Mesodermal cell (in vitro differentiated cells): ENCODE measurements around the gene DENND2A.
A peak's percentile ranks its signal among the peaks of the same experiment; 100 is the strongest.
"Not testable (repeated sequence)": the region's sequence is repeated elsewhere in the genome, so short reads cannot be mapped to it uniquely, and the experiment has no call there.

ENCODE experiments used
- H3K27ac ChIP-seq: 2 replicates; pipeline ENCODE4 v1.7.0; 2013; ENCODE audit warnings: mild to moderate bottlenecking, low read depth, low read length, moderate library complexity; ENCODE audit not compliant: severe bottlenecking
- H3K36me3 ChIP-seq: 2 replicates; pipeline ENCODE4 v1.7.1; 2013; ENCODE audit warnings: mild to moderate bottlenecking, low read length, moderate library complexity; ENCODE audit not compliant: control insufficient read depth, insufficient read depth
- H3K4me1 ChIP-seq: one replicate; pipeline ENCODE4 v1.7.1; 2013; ENCODE audit warnings: mild to moderate bottlenecking, low read length; ENCODE audit not compliant: insufficient read depth, control insufficient read depth, poor library complexity, severe bottlenecking
- H3K4me3 ChIP-seq: 2 replicates; pipeline ENCODE4 v1.7.0; 2013; ENCODE audit warnings: low read length, control low read depth, mild to moderate bottlenecking; ENCODE audit not compliant: insufficient read depth, poor library complexity, severe bottlenecking; ENCODE audit errors: extremely low read depth
- H3K9me3 ChIP-seq: 2 replicates; pipeline ENCODE4 v1.7.1; 2013; ENCODE audit warnings: mild to moderate bottlenecking, low read length, moderate library complexity; ENCODE audit not compliant: control insufficient read depth
- WGBS, 2 experiments: methylation state at CpG; one replicate each; pipeline ENCODE4 v1.1.5; 2013; ENCODE audit warnings: missing lambda C conversion rate in 2 of 2; ENCODE audit not compliant: insufficient coverage in 2 of 2; 5-methylcytosine and 5-hydroxymethylcytosine counted together

Gene DENND2A

DNA sequence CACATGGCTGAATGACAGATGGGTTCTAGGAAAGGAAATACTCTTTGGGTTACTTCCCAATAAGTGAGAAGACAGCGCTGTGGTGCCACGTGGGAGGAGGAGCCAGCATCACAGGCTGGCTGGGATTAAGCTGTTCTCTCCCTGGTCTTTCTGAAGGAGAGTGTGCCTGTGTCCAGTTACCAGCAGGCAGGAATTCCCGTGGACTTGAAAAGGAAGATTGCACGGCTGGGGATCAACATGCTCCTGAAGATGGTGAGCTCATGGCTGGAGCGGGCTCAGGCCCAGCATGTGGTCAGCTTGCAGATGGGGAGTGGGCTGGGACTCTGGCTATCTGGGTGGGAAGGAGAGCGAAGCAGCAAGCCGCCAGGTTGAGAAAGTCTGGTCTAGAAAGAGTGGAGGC lies 40.3 kb upstream of the DENND2A start:
- H3K4me3 ChIP-seq = no peak overlapping the region
- no peak overlapping the region for H3K27ac ChIP-seq
- peaks cover 6% of the 10 kb centered on the region for H3K4me1 ChIP-seq
- H3K9me3 ChIP-seq = no peaks in the 10 kb centered on the region
- H3K36me3 ChIP-seq = peaks cover 5% of the 10 kb centered on the region
- WGBS, 2 experiments = 89 to 97% methylated on average over 7 of the region's 7 CpGs

DNA sequence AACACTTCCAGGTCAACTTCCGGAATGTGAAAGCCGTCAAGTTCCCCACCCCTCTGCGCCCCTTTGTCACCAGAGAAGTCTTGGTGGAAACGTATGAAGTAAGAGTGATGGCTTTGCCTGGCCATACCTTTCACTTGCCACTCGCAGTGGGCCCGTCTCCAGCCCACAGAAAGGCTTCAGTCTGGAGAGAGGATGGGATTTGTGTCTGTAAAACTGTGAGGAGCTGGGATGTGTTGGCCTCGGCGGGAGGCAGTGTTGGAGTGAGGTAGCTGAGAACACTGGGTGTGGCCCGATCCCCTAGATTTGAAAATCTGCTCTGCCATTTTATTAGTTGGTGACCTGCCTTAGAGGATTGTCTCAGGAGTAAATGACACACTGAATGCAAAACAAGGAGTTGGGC lies 38.6 kb upstream of the DENND2A start:
- H3K9me3 ChIP-seq = no peaks in the 10 kb centered on the region
- H3K36me3 ChIP-seq = peaks cover 5% of the 10 kb centered on the region
- no peak overlapping the region for H3K27ac ChIP-seq
- H3K4me1 ChIP-seq = peaks cover 6% of the 10 kb centered on the region
- 95 to 100% methylated on average over 3 to 8 of the region's 9 CpGs for WGBS, 2 experiments
- no peak overlapping the region for H3K4me3 ChIP-seq

DNA sequence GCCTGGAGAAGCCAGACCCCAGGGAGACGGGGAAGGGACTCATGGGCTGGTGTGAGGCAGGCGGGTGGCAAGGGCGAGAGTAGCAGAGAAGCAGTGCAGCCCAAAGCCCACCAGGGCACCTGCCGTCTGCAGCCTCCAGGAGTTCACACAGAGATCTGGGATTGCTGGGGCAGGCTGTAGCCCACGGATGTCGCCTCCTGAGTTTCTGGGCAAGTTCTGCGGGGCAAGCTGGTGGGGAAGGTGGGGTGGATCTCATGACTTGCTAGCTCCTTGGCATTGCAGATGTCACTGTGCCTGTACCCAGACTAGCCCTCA lies 38.2 kb upstream of the DENND2A start:
- Histone ChIP-seq H3K4me1 (peaks cover 6% of the 10 kb centered on the region), H3K9me3 (no peaks in the 10 kb centered on the region), H3K36me3 (peaks cover 5% of the 10 kb centered on the region), H3K27ac (no peak overlapping the region), H3K4me3 (no peak overlapping the region)
- WGBS, 2 experiments = 87 to 92% methylated on average over 4 to 6 of the region's 7 CpGs

DNA sequence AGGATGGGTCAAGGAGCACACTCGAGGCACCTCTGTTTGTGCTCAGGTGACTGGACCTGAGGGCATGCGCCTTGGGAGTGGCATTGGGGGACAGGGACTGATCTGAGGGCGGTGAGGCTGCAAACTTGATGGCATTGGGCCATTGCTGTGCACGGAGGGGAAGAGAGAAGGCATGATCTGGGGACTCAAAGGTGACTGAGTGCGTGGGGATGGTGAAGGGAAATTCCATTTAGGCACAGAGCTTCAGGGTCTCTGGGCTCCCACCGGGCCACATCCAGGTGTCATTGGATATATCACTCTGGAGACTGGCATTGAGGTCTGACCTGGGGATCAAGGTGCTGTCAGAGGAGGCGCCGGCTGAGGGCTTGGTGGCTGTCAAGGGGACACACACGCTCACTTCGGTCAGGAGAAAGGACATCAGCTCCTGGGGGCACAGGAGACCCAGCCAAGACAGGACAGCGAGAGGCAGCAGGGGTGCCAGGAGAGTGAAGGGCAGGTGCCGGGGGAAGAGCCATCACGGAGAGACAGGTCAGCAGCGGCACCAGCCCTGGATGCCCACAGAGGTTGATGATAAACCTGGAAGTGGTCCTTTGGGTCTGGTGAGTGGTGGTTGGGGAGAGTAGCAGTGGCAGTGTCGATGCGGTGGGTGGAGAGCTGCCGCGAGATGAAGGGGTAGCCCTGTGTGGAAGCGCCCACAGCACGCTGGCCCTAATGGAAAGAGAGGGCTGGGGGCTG lies 37.6 kb upstream of the DENND2A start:
- H3K27ac ChIP-seq = no peak overlapping the region
- peaks cover 5% of the 10 kb centered on the region for H3K36me3 ChIP-seq
- WGBS, 2 experiments = 91 to 93% methylated on average over 20 of the region's 20 CpGs
- no peaks in the 10 kb centered on the region for H3K9me3 ChIP-seq
- no peak overlapping the region for H3K4me3 ChIP-seq
- H3K4me1 ChIP-seq = peaks cover 2% of the 10 kb centered on the region

DNA sequence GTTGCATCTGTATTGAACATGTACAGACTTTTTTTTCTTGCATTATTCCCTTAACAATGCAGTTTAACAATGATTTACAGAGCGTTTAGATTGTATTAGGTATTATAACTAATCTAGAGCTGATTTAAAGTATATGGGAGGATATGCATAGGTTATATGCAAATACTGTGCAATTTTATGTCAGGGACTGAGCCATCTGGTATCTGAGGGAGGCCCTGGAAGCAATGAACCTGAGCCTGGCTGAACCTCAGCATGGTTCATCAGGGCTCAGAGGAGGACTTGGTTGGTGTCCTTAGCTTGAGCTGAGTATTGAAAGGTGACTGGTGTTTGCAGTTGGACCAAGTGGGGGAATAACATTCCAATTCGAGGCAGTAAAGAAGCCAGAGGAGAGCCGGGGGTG lies 36.9 kb upstream of the DENND2A start:
- H3K4me3 ChIP-seq = no peak overlapping the region
- peaks cover 5% of the 10 kb centered on the region for H3K36me3 ChIP-seq
- no peaks in the 10 kb centered on the region for H3K4me1 ChIP-seq
- no peak overlapping the region for H3K27ac ChIP-seq
- WGBS, 2 experiments = 85 to 87% methylated on average over 2 to 3 of the region's 3 CpGs
- no peaks in the 10 kb centered on the region for H3K9me3 ChIP-seq

DNA sequence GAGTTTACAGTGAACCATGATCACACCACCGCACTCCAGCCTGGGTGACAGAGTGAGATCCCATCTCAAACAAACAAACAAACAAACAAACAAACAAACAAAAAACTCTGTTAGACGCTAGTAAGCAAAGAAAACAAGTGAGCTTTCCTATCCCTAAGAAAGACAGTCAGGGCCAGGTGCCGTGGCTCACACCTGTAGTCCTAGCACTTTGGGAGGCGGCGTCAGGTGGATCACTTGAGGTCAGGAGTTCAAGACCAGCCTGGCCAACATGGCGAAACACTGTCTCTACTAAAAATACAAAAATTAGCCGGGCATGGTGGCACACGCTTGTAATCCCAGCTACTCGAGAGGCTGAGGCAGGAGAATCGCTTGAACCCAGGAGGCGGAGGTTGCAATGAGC lies 36.3 kb upstream of the DENND2A start:
- not testable (repeated sequence) for H3K36me3 ChIP-seq, H3K4me1 ChIP-seq, H3K27ac ChIP-seq, H3K9me3 ChIP-seq, H3K4me3 ChIP-seq
- WGBS, 2 experiments = 91 to 96% methylated on average over 5 to 10 of the region's 11 CpGs

DNA sequence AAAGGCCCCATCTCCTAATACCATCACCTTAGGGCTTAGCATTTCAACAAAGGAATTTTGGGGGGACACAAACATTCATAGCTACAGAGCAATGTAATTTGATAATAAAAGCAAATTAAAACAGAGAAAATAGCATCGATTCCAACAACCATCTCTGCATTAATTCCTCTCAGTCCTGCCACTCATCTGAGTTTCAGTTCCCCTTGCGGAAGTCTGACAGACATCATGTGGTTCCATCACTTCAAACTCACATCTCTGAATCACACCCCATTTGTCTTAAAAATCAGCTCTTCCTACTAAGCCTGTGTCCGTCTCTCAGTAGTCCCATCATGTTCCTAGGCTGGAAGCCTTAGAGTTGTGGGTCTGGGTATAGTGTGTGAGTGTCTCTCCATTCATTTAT lies 35.7 kb upstream of the DENND2A start:
- peaks cover 5% of the 10 kb centered on the region for H3K36me3 ChIP-seq
- WGBS, 2 experiments = 93 to 100% methylated on average over 2 of the region's 3 CpGs
- H3K9me3 ChIP-seq = no peaks in the 10 kb centered on the region
- H3K4me1 ChIP-seq = no peaks in the 10 kb centered on the region
- no peak overlapping the region for H3K27ac ChIP-seq
- no peak overlapping the region for H3K4me3 ChIP-seq

DNA sequence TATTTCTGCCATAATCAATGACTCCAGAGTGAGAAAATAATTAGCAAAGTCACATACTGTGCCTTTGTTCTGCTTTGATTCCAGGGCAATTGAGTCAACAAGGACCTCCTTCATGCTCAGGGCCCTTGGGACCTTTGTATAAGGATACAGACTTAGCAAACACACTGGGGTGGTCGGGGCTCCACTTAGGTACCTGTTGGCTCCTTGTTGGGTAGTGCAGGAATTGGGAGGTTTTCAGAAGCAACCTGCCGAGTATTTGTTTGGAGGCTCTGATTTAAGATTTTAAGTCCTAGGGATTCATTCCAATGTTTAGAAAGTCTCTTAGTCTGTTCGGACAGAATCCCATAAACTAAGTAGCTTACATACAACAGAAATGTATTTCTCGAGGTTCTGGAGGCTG lies 35.1 kb upstream of the DENND2A start:
- H3K9me3 ChIP-seq = no peaks in the 10 kb centered on the region
- no peaks in the 10 kb centered on the region for H3K4me1 ChIP-seq
- no peak overlapping the region for H3K4me3 ChIP-seq
- 79 to 100% methylated on average over 1 to 2 of the region's 4 CpGs for WGBS, 2 experiments
- no peak overlapping the region for H3K27ac ChIP-seq
- H3K36me3 ChIP-seq = peaks cover 2% of the 10 kb centered on the region

DNA sequence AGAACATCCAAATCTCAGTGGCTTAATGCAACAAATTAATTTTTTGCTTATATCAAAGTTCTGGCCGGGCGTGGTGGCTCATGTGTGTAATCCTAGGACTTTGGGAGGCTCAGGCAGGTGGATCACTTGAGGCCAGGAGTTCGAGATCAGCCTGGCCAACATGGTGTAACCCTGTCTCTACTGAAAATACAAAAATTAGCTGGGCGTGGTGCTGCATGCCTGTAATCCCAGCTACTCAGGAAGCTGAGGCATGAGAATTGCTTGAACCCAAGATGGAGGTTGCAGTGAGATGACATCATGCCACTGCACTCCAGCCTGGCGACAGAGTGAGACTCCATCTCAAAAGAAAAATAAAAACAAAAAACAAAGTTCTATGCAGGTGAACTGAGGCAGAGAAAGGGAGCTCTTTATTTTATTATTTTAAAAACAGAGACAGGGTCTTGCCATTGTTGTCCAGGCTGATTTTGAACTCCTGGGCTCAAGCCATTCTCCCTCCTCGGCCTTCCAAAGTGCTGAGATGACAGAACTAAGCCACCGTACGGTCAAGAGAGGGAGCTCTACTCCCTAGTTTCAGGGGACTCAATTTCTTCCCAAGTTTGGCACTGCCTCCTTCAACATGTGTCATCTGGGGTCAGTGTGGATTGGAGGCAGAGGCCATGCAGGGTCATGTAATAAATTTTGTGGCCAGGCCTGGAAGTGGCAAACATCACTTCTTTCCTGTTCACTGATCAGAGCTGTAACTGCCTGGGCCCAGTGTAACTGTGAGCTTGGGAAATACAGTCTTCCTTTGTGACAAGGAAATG lies 34.5 kb upstream of the DENND2A start:
- H3K4me1 ChIP-seq = no peaks in the 10 kb centered on the region
- no peaks in the 10 kb centered on the region for H3K36me3 ChIP-seq
- H3K4me3 ChIP-seq = no peak overlapping the region
- H3K9me3 ChIP-seq = no peaks in the 10 kb centered on the region
- no peak overlapping the region for H3K27ac ChIP-seq
- WGBS, 2 experiments = 66 to 83% methylated on average over 4 to 5 of the region's 8 CpGs

DNA sequence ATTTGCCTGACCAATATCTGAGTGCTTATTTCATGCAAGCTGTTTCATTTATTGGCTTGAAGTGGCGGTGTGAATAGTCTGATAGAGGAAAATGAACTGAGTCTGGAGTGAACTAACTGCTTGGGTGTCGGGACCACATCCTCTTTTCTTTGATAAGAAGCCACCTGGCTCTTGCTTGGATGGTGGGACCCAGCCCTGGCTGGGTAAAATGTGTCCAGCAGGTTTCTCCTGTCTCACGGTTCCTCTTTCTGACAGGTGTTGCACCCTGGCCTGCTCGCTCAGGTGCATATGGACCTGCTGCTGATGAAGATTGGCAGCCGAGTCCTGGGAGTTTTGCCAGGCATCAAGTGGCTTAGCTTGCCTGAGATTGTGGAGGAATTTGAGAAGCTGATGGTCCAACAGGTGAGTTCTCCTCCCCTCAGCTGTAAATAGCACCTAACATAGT lies 33.8 kb upstream of the DENND2A start:
- Histone ChIP-seq H3K4me1 (no peaks in the 10 kb centered on the region), H3K9me3 (no peaks in the 10 kb centered on the region), H3K4me3 (no peak overlapping the region), H3K36me3 (no peaks in the 10 kb centered on the region), H3K27ac (no peak overlapping the region)
- WGBS, 2 experiments = 94 to 97% methylated on average over 5 of the region's 5 CpGs

DNA sequence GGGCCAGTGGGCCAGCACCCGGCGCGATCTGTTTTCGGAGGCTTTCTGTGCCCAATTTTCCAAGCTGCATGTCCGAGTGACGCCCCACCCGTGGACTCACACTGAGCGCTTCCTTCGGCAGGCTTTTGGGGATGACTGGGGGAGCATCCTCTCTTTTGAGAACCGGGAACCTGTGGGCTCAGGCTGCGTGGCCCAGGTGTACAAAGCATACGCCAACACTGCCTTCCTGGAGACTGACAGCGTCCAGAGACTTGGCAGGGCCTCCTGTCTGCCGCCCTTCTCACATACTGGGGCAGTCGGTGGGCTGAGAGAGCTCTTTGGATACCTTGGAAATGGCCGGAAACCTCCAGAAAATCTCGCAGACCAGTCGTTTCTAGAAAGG lies 33.2 kb upstream of the DENND2A start:
- Histone ChIP-seq H3K4me3 (peak overlapping the region; percentile 48), H3K9me3 (no peaks in the 10 kb centered on the region), H3K4me1 (no peaks in the 10 kb centered on the region), H3K27ac (no peak overlapping the region), H3K36me3 (no peaks in the 10 kb centered on the region)
- WGBS, 2 experiments = 69 to 80% methylated on average over 15 to 18 of the region's 18 CpGs
